DMS53 (cell line): Measurements from ENCODE around the gene RETREG3.
"Not testable (repeated sequence)": the region's sequence is repeated elsewhere in the genome, so short reads cannot be mapped to it uniquely, and the experiment has no call there.

Source experiments
- DNase-seq: peaks from one replicate; lab custom pipeline; 2025; lab: John Stamatoyannopoulos, UW

Gene RETREG3

GRCh38 chr17:42609182-42609813 is at the start of gene RETREG3, which contains the start of gene TUBG1:
Gene RETREG3 (minus strand): TSS chr17:42609374. CDS start chr17:42609324, 50 bp downstream.
Gene TUBG1 (plus strand): TSS chr17:42609683. CDS start chr17:42609738, 55 bp downstream.
- peak; percentile 100 for DNase-seq

DNA sequence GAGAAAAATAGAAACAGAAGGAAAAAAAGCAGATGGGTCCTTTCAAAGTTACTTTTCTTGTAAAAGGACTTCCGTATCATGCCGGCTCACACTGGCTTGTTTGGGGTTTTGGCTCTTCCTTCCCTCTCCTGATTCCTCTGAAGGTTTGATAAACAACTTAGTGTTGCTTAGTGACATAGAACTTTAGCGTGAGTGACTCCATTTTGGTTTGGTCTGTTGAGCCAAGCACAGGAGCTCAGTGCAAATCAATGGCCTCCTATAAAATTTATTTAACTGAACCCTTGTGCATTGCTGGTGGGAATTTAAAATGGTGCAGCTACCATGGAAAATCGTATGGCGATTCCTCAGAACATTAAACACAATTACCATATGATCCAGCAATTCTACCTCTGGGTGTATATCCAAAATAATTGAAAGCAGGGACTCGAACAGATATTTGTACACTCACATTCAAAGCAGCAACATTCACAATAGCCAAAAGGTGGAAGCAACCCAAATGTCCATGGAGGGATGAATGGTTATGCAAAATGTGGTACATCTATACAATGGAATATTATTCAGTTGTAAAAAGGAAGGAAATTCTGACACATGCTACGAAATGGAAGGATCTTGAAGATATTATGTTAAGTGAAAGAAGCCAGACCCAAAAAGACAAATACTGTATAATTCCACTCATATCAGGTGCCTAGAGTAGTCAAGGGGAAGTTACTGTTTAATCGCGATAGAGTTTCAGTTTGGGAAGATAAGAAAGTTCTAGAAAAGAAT is 48.8 kb upstream of the RETREG3 start:
- peak; percentile 33 for DNase-seq

DNA sequence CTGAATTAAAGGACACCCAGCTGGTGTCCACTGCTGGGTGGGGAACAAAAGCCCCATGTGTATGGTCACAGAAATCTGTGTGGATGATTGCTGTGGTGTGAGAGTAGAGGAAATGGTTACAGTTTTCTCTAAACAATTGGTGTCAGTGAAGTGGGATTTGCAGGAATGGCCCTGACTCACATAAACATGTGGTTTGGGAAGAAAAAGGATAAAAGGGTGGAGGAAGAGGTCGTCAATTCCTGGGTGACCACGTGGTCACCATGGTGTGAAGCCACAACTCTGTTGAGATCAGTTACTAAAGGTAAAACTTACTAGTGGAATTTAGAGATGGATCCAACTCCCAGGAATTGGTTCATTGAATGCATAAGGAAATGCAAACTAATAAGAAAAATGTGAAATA is 46.4 kb upstream of the RETREG3 start:
- DNase-seq, result no peak

- peak; percentile 48 for DNase-seq
Measured at GRCh38 chr17:42653179-42654124, 44.3 kb upstream of the RETREG3 start.

DNA sequence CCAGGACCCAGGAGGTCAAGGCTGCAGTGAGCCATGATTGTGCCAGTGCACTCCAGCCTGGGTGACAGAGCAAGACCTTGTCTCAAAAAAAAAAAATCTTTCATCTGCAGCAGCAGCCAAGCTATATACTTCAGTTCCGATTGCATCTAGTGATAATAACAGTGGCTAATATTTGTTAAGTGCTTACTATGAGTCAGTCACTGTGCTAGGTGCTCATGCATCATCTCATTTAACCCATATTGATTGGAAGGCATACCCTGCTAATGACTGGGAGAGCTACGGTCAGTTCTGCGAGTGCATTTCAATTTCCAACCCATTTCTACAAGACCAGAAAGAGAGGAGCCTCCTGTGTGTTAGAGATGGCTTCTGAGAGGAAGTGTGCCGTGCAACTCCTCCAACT is 42.2 kb upstream of the RETREG3 start:
- DNase-seq, result peak; percentile 52

- DNase-seq, result no peak
Measured at GRCh38 chr17:42647778-42648177, 38.6 kb upstream of the RETREG3 start.

DNA sequence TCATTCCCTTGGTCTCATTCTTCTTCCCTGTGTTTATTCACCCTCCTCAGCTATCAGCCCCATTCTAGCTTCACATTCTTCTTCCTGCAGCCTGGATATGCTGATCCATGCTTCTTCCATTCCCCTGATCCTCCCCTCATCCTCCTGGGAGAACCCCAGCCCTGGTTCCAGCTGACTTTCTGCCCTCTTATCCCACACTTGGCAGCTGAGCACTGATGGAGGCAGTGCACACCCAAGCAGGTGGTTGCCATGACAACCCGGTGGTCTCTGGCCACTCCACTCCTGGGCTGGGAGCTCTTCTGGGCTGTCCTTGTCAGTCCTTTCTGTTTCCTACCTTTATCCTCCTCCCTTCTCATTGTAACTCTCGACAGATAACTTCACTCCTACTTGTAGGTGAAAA is 33.2 kb upstream of the RETREG3 start:
- DNase-seq, result no peak

GRCh38 chr17:42640121-42640520 is 30.9 kb upstream of the RETREG3 start:
- no peak for DNase-seq

GRCh38 chr17:42639525-42640113 is 30.4 kb upstream of the RETREG3 start:
- no peak for DNase-seq

DNA sequence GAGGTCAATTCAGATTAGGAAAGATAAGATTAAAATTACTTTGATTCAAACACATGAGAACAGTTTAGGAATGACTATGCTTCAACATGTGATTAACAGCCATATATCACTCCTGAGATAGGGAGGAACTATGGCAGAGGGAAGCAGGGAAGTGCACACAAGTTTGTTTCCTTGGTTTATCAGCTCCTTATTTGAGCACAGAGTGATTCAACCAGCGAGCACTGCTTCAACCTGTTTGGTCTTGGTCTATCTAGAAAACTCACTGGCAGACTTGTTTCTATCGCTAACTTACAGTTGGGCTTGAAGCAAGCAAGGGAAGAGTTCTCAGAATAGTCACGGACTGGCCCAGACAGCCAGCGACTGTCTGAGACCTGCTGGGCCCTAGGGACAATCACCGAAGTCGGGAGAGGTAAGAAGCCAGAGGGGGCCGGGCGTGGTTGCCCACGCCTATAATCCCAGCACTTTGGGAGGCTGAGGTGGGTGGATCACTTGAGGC is 23.8 kb upstream of the RETREG3 start:
- DNase-seq, result no peak

GRCh38 chr17:42629411-42630009 is 20.3 kb upstream of the RETREG3 start:
- no peak for DNase-seq

DNA sequence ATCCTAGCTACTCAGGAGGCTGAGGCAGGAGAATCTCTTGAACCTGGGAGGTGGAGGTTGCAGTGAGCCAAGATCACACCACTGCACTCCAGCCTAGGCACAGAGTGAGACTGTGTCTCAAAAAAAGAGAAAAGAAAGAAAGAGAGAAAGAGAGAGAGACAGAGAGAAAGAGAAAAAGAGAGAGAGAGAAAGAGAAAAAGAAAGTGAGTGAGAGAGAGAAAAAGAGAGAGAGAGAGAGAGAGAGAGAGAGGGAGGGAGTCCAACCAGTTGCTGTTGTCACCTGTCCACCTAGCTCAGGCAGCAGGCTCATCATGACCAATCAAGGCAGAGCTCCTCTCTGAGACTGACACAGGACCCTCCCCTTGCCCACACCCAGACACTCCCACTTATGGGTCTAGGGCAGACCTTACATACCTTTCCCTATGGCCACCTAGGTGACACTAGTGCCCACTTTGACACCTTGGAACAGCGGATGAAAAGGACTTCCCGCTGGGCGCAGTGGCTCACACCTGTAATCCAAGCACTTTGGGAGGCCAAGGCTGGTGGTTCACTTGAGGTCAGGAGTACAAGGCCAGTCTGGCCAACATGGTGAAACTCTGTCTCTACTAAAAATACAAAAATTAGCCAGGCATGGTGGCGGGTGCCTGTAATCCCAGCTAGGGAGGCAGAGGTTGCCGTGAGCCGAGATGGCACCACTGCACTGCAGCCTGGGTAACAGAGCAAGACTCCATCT is 18.0 kb upstream of the RETREG3 start:
- peak; percentile 31 for DNase-seq

- peak; percentile 93 for DNase-seq
Measured at GRCh38 chr17:42623732-42624596, 14.8 kb upstream of the RETREG3 start.

- no peak for DNase-seq
Measured at GRCh38 chr17:42623271-42623670, 14.1 kb upstream of the RETREG3 start.

GRCh38 chr17:42621987-42622386 is 12.8 kb upstream of the RETREG3 start:
- not testable (repeated sequence) for DNase-seq

DNA sequence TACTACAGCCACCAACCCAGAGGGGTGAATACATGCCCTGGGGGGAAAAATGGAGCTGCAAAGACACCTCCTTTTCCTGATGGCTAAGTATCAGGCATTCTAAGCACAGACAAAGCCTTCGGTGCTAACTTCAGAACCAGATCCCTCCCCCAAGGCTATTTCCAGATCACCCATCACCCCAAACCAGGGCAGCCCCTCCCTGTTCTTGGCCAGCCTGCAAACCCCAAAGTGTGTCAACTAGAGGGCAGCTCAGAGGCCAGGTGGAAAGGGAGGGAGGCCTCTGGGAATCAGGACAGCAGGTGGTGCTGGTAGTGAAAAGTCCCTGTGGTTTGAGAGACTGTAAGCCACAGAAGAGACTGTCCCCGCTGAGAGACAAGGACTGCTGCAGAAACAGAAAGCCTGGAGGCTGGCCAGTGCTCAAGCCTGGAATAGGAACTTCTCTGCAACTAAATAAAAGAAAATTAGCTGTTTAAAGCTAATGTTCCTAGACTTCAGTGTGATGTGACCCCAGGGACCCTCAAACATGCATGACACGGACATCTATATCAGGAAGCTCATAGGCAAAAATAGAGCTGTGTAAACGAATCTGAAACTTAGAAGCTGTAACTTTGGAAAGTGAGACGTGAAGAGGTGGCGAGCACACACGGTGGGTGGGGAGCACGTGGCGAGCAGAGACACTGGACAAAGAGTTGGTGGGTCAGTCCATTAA is 9.4 kb upstream of the RETREG3 start:
- peak; percentile 85 for DNase-seq

DNA sequence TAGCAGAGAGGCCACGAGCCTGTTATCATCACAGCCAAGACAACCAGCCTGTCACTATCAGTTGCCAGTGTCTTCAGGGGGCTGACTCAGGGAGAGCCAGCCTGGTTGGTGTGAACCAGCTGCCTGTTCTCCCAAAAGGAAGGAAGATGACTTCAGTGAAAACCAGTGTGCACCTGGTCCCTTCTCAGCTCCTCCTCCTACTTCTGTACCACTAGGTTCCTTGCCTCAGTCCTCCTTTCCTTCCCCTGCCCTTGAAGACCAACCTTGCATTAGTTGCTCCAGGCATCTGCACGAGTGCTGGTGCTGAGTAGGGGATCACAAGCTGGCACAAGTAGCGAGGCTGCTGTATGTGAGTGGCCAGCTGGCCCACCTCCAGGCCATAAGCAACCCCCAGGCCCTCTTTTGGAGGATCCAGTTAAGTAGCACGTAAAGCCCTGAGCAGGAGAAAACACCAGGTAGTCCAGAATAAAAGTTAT is 8.8 kb upstream of the RETREG3 start:
- peak; percentile 40 for DNase-seq

DNA sequence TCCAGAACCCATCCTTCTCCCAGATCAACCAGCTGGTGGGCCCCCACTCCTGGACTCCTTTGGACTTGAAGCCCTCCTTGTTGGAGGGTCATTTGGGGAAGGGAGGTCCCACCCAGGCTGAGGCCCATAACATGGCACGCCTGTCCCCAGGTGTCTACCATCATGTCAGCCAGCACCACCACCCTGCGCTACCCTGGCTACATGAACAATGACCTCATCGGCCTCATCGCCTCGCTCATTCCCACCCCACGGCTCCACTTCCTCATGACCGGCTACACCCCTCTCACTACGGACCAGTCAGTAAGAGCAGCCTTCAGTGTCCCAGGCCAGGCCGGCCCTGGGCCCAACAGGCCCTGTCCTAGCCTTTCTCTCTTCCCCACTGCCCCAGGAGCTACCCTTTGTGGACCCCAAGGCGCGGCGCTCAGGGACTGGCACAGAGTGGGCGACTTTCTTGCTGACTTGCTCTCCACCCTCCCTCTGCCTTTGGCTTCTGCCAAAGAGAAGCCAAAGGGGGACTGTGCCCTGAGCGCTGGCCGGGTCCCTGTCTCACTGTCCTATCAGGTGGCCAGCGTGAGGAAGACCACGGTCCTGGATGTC is 4.6 kb upstream of the RETREG3 start:
- no peak for DNase-seq
